HG03025 (cell line): ENCODE data around the gene ANKRD45.
"Not testable (repeated sequence)": the region's sequence is repeated elsewhere in the genome, so short reads cannot be mapped to it uniquely, and the experiment has no call there.

ENCODE experiments used
- ATAC-seq: cut with Tn5 transposase; IDR thresholded peaks from one replicate; pipeline ENCODE4 v1.9.1; 2021; ENCODE audit warnings: mild to moderate bottlenecking, moderate library complexity; ENCODE audit not compliant: unreplicated experiment, low FRiP score

The ANKRD45 gene

DNA sequence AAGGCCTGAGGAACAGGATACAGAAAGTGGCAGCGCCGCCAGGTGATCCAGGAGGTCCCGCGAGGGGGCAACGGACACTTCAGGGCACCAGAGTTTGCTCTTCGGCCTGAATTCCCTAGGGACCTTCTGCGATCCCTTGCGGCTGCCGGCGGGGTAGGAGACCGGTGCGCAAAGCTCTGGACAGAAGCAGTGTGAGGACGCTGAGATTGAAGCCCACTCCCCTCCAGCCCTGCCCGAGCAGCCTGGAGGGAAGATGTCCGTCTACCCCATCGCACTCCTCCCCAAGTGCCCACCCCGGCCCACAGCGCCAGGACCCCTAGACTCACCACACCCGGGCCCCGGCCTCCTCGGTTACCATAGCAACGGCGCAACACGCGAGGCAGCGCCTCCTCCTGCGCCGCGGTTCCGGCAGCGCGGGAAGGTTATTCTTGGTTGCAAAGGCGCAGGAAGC lies at the start of gene ANKRD45:
ANKRD45 (minus strand) TSS at position 361 of the 451 bp plus-strand sequence. CDS start 10,433 bp downstream, outside the sequence.
- no peak for ATAC-seq

- ATAC-seq: no peak
Observed at GRCh38 chr1:173717238-173717637, 47.6 kb upstream of the ANKRD45 start.

DNA sequence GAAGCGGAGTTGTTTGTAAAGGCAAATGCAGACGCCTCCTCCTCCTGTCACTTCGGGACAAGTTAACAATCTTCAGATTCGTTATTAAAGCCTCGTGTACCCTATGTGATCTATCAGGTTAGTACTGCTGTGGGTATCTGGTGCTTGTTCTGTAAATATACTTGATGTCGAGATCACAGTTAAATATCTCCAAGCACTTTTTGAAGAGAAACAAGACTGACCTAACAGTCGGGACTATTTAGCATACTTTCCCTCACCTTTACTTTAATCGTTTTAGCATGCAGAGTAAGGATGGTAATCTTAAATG lies 45.8 kb upstream of the ANKRD45 start:
- ATAC-seq: no peak

GRCh38 chr1:173714759-173715537 lies 45.3 kb upstream of the ANKRD45 start, which contains the start of gene KLHL20:
Gene KLHL20 (plus strand): TSS chr1:173714981. CDS start chr1:173716044, 1,063 bp downstream.
- peak; percentile 89 for ATAC-seq

GRCh38 chr1:173714441-173714758 lies 44.7 kb upstream of the ANKRD45 start:
- no peak for ATAC-seq

DNA sequence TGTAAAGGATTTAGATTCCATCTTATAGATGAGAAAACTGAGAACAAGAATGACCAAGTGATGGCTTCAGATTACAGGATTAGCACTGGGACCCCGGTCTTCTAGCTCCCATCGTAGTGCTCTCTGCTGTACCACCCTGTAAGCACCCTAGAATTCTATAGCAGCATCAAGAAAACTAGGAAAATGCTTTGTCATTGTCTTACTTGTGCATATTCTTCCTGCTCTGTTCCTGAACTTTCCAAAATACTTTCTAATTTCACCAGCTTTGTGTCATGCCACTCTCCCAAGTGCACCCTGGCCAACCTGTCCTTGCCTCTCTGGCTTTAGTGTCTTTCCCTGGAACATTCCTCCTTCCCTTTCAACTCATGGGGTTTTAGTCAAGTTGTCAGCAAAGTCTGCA lies 39.1 kb upstream of the ANKRD45 start:
- no peak for ATAC-seq

DNA sequence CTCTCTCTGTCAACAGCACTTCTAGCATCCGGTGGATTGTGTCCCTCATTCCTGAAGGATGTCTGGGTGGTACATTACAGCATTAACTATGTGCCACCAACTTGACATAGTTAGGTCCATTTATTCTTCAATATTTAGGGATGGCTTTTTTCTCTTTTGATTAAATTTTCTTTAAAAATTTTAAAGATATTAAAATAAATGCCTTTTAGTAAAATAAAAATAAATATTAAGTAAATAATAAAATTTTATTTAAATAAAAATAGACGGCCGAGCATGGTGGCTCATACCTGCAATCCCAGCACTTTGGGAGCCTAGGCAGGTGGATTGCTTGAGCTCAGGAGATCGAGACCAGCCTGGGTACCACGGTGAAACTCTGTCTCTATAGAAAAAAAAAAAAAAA lies 35.5 kb upstream of the ANKRD45 start:
- ATAC-seq: no peak

DNA sequence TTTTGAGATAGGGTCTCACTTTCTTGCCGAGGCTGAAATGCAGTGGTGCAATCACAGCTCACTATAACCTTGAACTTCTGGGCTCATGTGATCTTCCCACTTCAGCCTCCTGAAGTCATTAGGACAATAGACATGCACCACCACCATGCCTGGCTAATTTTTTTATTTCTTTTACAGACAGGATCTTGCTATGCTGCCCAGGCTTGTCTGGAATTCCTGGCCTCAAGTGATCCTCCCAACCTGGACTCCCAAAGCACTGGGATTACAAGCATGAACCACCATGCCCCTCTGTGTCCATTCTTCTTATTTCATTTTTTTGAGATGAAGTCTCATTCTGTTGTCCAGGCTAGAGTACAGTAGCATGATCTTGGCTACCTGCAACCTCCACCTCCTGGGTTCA lies 33.1 kb upstream of the ANKRD45 start:
- no peak for ATAC-seq

DNA sequence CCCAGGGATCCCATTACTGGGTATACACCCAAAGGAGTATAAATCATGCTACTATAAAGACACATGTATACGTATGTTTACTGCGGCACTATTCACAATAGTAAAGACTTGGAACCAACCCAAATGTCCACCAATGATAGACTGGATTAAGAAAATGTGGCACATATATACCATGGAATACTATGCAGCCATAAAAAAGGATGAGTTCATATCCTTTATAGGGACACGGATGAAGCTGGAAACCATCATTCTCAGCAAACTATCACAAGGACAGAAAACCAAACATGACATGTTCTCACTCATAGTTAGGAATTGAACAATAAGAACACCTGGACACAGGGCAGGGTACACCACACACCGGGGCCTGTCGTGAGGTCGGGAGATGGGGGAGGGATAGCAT lies 31.6 kb upstream of the ANKRD45 start:
- ATAC-seq: not testable (repeated sequence)

- ATAC-seq: no peak
Observed at GRCh38 chr1:173693238-173693637, 23.6 kb upstream of the ANKRD45 start.

- no peak for ATAC-seq
Observed at GRCh38 chr1:173688300-173688699, 18.6 kb upstream of the ANKRD45 start.

GRCh38 chr1:173685121-173685520 lies 15.5 kb upstream of the ANKRD45 start:
- ATAC-seq: not testable (repeated sequence)

GRCh38 chr1:173683838-173684237 lies 14.2 kb upstream of the ANKRD45 start:
- not testable (repeated sequence) for ATAC-seq

- ATAC-seq: no peak
Observed at GRCh38 chr1:173682184-173682583, 12.5 kb upstream of the ANKRD45 start.

DNA sequence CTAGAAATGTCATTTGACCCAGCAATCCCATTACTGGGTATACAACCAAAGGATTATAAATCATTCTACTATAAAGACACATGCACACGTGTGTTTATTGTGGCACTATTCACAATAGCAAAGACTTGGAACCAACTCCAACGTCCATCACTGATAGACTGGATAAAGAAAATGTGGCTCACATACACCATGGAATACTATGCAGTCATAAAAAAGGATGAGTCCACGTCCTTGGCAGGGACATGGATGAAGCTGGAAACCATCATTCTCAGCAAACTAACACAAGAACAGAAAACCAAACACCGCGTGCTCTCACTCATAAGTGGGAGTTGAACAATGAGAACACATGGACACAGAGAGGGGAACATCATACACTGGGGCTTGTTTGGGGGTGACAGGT lies 10.5 kb upstream of the ANKRD45 start:
- ATAC-seq: not testable (repeated sequence)

DNA sequence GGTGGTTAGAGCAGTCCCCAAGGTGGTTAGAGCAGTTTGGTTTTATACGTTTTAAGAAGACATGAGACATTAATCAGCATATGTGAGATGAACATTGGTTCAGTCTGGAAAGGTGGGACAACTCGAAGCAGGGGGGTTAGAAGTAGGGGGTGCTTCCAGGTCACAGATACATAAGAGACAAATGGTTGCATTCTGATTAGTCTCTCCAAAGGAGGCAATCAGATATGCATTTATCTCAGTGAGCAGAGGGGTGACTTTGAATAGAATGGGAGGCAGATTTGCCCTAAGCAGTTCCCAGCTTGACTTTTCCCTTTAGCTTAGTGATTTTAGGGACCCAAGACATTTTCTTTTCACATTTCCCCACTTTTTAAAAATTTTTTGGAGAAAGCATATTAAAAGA lies 4.8 kb upstream of the ANKRD45 start:
- ATAC-seq: not testable (repeated sequence)

- no peak for ATAC-seq
Observed at GRCh38 chr1:173666646-173667045, 3.0 kb downstream of the ANKRD45 start.

DNA sequence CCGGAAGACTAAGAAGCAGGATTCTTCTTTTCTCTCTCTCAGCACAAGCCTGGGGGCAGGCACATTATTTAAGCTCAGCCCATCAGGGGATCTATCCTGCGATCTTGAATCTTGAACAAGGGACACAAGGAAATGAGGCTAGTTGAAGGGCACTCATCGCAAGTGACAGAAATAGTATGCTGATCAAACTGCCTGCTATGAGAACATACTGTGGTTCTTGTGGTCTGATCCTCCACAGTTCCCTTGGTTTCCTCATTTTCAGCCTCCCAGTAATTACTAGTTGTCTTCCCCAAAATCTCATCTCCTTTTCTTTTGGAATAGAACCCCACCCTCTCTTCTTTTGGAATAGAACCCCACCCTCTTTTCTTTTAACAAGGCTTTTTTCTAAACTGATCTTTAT lies 6.5 kb downstream of the ANKRD45 start:
- no peak for ATAC-seq

DNA sequence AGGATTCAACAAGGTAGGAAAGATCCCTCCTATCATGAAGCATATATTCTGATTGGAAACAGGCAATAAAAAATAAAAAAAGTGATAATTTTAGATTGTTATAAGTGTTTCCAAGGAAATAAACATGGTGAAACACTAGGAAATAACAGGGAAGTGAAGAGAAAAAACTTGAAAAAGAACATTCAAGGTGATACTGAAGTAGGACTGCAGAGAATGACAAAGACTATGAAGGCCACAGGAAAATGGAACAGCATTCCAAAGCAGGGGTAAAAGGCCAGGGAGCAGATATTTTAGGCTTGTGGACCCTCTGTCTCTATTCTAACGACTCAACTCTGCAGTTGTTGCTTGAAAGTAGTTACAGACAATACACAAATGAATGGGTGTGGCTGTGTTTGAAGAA lies 7.9 kb downstream of the ANKRD45 start:
- no peak for ATAC-seq

DNA sequence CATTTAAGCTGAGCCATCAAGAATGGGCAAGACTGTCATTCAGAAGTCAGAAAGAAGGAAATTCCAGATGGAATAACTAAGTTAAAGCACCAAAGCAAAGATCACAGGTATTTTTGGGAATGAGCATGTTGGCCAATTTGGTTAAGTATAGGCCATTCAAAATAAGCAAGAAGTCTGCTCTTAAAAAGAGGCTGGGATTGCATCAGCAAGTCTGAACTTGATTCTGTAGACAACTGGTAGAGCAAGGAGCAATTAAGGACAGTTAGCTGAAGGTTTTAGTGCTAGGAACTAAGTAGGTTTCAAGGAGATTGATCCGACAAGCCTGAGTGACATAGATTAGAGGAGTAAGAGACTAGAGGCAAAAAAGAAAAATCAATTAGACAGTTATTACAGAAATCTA lies 8.4 kb downstream of the ANKRD45 start:
- ATAC-seq: no peak

DNA sequence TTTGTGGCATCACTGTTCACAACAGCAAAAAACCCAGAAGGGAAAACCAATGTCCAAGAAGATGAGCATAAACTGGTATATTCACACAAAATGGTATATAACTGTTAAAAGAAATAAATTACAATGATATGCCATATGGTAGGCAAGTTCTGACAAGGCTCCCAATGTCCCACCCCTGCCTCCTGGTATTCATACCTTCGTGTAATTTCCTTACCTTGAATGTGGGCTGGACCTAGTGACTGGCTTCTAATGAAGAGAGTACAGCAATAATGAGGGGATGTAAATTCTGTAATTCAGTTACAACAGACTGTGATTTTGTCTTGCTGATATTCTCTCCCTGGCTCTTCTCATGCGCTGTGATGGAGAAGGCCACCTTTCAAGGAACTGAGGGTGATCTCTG lies 9.3 kb downstream of the ANKRD45 start:
- no peak for ATAC-seq

DNA sequence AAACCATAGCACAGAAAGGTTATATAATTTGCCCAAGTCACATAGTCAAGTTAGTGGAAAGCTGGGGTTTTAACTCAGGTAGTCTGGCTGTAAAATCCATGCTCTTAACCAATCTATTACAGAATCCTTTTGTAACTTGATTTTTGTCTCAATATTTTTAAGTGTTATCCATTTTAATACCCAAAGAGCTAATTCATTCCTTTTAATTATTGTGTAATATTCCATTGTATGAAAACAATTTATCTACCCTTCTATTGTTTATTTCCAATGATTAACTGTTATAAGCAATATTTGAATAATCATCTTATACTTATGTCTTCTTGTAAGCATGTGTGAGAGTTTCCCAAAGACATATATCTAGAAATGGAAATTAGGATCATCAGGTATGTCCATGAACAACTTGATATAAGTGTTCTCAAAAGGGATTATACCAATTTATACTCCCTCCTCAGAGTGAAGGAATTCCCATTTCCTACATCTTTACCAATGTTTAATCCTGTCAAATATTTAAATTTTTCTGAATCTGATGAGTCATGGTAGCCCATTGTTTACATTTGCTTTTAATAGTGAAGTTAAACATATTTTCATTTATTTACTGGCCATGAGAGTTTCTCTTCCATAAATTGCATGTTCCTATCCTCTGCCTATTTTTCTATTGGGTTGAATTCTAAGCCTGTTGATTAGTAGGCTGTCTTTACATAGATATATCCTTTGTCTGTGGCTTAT lies 20.6 kb downstream of the ANKRD45 start:
- ATAC-seq: no peak
